ENCODE results near the gene DND1. TPM values are rescaled to one million over a fixed set of nuclear protein-coding genes. Genes with fewer than 3 reads are reported as not detected.
"Not testable (repeated sequence)": the region's sequence is repeated elsewhere in the genome, so short reads cannot be mapped to it uniquely, and the experiment has no call there.

DND1 gene
- 5.4 TPM for total RNA-seq (ENCODE audit: unreplicated experiment)
- long read RNA-seq, partial matches to known transcripts: 0 of 3 reads
- long read RNA-seq, other reads (novel, unspliced or antisense): 3 of 3 reads

- peak; percentile 14 for DNase-seq
- peaks cover 4% of the 10 kb centered on the region for H3K36me3 Mint-ChIP-seq (ENCODE audit: unreplicated experiment)
- no peak for TF ChIP-seq CTCF (IDR thresholded peaks at IDR 0.05; ENCODE audit: partially characterized antibody, unreplicated experiment)
- H3K9me3 Mint-ChIP-seq (ENCODE audit: unreplicated experiment): peaks cover 1% of the 10 kb centered on the region
- no peaks in the 10 kb centered on the region for H3K27me3 Mint-ChIP-seq (ENCODE audit: unreplicated experiment)
- peak within 1 kb of the TSS; percentile 17 for H3K27ac Mint-ChIP-seq (ENCODE audit: unreplicated experiment)
- no peaks in the 10 kb centered on the region for H3K4me1 Mint-ChIP-seq (ENCODE audit: low read depth, unreplicated experiment)
- no peak within 1 kb of the TSS for H3K4me3 Mint-ChIP-seq (ENCODE audit: unreplicated experiment)
These were observed at the start of gene DND1 for GRCh38 chr5:140673187-140673976. TSS of gene DND1 (minus strand) at chr5:140673576. CDS start at chr5:140673542, 34 bp downstream.

- H3K4me1 Mint-ChIP-seq (ENCODE audit: low read depth, unreplicated experiment); H3K36me3 Mint-ChIP-seq (ENCODE audit: unreplicated experiment); DNase-seq; H3K27ac Mint-ChIP-seq (ENCODE audit: unreplicated experiment); H3K9me3 Mint-ChIP-seq (ENCODE audit: unreplicated experiment); H3K4me3 Mint-ChIP-seq (ENCODE audit: unreplicated experiment): not testable (repeated sequence)
- H3K27me3 Mint-ChIP-seq (ENCODE audit: unreplicated experiment): peaks cover 11% of the 10 kb centered on the region
These were observed 48.0 kb upstream of the DND1 start for GRCh38 chr5:140721395-140721794.

- H3K9me3 Mint-ChIP-seq (ENCODE audit: unreplicated experiment); H3K27me3 Mint-ChIP-seq (ENCODE audit: unreplicated experiment); H3K4me1 Mint-ChIP-seq (ENCODE audit: low read depth, unreplicated experiment); H3K4me3 Mint-ChIP-seq (ENCODE audit: unreplicated experiment); H3K27ac Mint-ChIP-seq (ENCODE audit: unreplicated experiment); DNase-seq; H3K36me3 Mint-ChIP-seq (ENCODE audit: unreplicated experiment): not testable (repeated sequence)
These were observed 47.4 kb upstream of the DND1 start for GRCh38 chr5:140720738-140721137.

- Mint-ChIP-seq H3K9me3 (ENCODE audit: unreplicated experiment) (no peaks in the 10 kb centered on the region), H3K4me3 (ENCODE audit: unreplicated experiment) (no peak overlapping the region), H3K27ac (ENCODE audit: unreplicated experiment) (no peak overlapping the region), H3K4me1 (ENCODE audit: low read depth, unreplicated experiment) (no peaks in the 10 kb centered on the region), H3K27me3 (ENCODE audit: unreplicated experiment) (peaks cover 5% of the 10 kb centered on the region), H3K36me3 (ENCODE audit: unreplicated experiment) (no peaks in the 10 kb centered on the region)
- no peak for DNase-seq
- TF ChIP-seq CTCF (IDR thresholded peaks at IDR 0.05; ENCODE audit: partially characterized antibody, unreplicated experiment): no peak
These were observed 44.9 kb upstream of the DND1 start for GRCh38 chr5:140718266-140718592.

- DNase-seq; H3K9me3 Mint-ChIP-seq (ENCODE audit: unreplicated experiment); H3K27ac Mint-ChIP-seq (ENCODE audit: unreplicated experiment); H3K27me3 Mint-ChIP-seq (ENCODE audit: unreplicated experiment); H3K4me3 Mint-ChIP-seq (ENCODE audit: unreplicated experiment); H3K4me1 Mint-ChIP-seq (ENCODE audit: low read depth, unreplicated experiment); H3K36me3 Mint-ChIP-seq (ENCODE audit: unreplicated experiment): not testable (repeated sequence)
These were observed 42.9 kb upstream of the DND1 start for GRCh38 chr5:140716238-140716637.

- peaks cover 4% of the 10 kb centered on the region for H3K36me3 Mint-ChIP-seq (ENCODE audit: unreplicated experiment)
- no peak for DNase-seq
- no peak for TF ChIP-seq CTCF (IDR thresholded peaks at IDR 0.05; ENCODE audit: partially characterized antibody, unreplicated experiment)
- peaks cover 14% of the 10 kb centered on the region for H3K27me3 Mint-ChIP-seq (ENCODE audit: unreplicated experiment)
- peaks cover 8% of the 10 kb centered on the region for H3K4me1 Mint-ChIP-seq (ENCODE audit: low read depth, unreplicated experiment)
- H3K27ac Mint-ChIP-seq (ENCODE audit: unreplicated experiment): no peak overlapping the region
- H3K9me3 Mint-ChIP-seq (ENCODE audit: unreplicated experiment): peaks cover 8% of the 10 kb centered on the region
- H3K4me3 Mint-ChIP-seq (ENCODE audit: unreplicated experiment): no peak overlapping the region
These were observed 40.3 kb upstream of the DND1 start for GRCh38 chr5:140713562-140714094.
